K562 (cell line): ENCODE results near the gene TMEM203. TPM values are rescaled to one million over a fixed set of nuclear protein-coding genes. Genes with fewer than 3 reads are reported as not detected.

Experiments used
- CBFB ChIP-seq: sonication (generic); formaldehyde crosslinking; IDR thresholded peaks from 2 replicates; pipeline ENCODE4 v1.4.0; 2020; ENCODE audit warnings: mild to moderate bottlenecking, missing genetic modification reagents
- ETV6 ChIP-seq, 3 experiments: fragments of 150-350 bp in 1 of 3; sonication (generic) in 1 of 3; formaldehyde crosslinking in 1 of 3; IDR thresholded peaks; 2 replicates each; pipeline versions ENCODE4 v1.6.1 to v1.8.0; 2014 to 2022; ENCODE audit warnings: borderline replicate concordance in 2 of 3, low read depth in 2 of 3, antibody characterized with exemption in 1 of 3, low read length in 1 of 3, mild to moderate bottlenecking in 1 of 3, missing genetic modification reagents in 1 of 3
- IRF1 ChIP-seq: sonication (generic); formaldehyde crosslinking; IDR thresholded peaks from 2 replicates; pipeline ENCODE4 v1.8.0; 2022; ENCODE audit warnings: missing genetic modification reagents, mild to moderate bottlenecking, borderline replicate concordance
- JUND ChIP-seq, 2 experiments: IDR thresholded peaks; 2 replicates in 1 of 2; 3 replicates in 1 of 2; pipeline ENCODE4 v1.6.1; 2011; ENCODE audit warnings: borderline replicate concordance in 2 of 2, low read depth in 2 of 2, low read length in 2 of 2, improper control_type of control experiment in 1 of 2, missing biosample characterization in 1 of 2, missing genetic modification characterization in 1 of 2, missing genetic modification reagents in 1 of 2
- NFYB ChIP-seq: IDR thresholded peaks from 2 replicates; pipeline ENCODE4 v1.6.1; 2011; ENCODE audit warnings: mild to moderate bottlenecking, moderate library complexity; ENCODE audit not compliant: insufficient read length; ENCODE audit errors: extremely low read depth
- PHB ChIP-seq: fragments of 250-450 bp; sonication (Bioruptor Pico); IDR thresholded peaks from 2 replicates; pipeline ENCODE4 v1.5.0; 2021
- POLR2H ChIP-seq: IDR thresholded peaks from 2 replicates; pipeline ENCODE4 v1.6.1; 2016; ENCODE audit warnings: missing genetic modification characterization, low read depth, mild to moderate bottlenecking, control low read depth, missing compliant biosample characterization, moderate library complexity
- RBBP5 ChIP-seq: fragments of 200-600 bp; sonication (generic); IDR thresholded peaks from 2 replicates; pipeline ENCODE4 v1.6.1; 2012; ENCODE audit warnings: borderline replicate concordance, mild to moderate bottlenecking, low read length, control low read depth, inconsistent platforms; ENCODE audit not compliant: insufficient read depth, poor library complexity, severe bottlenecking
- RCOR1 ChIP-seq, 2 experiments: IDR thresholded peaks; 2 replicates each; pipeline ENCODE4 v1.6.1; 2012; ENCODE audit warnings: low read depth in 2 of 2, low read length in 2 of 2, borderline replicate concordance in 1 of 2, improper control_type of control experiment in 1 of 2
- SIX5 ChIP-seq, 2 experiments: IDR thresholded peaks; 2 replicates each; pipeline ENCODE4 v1.6.1; 2011; ENCODE audit warnings: low read length in 2 of 2, borderline replicate concordance in 1 of 2, low read depth in 1 of 2, mild to moderate bottlenecking in 1 of 2, moderate library complexity in 1 of 2; ENCODE audit not compliant: insufficient read depth in 1 of 2
- SMARCC2 ChIP-seq: fragments of 450-650 bp; IDR thresholded peaks from 2 replicates; pipeline ENCODE4 v1.6.1; 2017; ENCODE audit warnings: antibody characterized with exemption, moderate library complexity, mild to moderate bottlenecking, low read depth
- SREBF1 ChIP-seq: fragments of 150-350 bp; IDR thresholded peaks from 2 replicates; pipeline ENCODE4 v1.6.1; 2014; ENCODE audit warnings: antibody characterized with exemption, low read depth, low read length, borderline replicate concordance
- SRSF1 ChIP-seq: fragments of 200-400 bp; formaldehyde crosslinking; IDR thresholded peaks from 2 replicates; pipeline ENCODE4 v1.6.1; 2017; ENCODE audit warnings: mild to moderate bottlenecking, low read depth, low read length, moderate library complexity
- TCF7 ChIP-seq: sonication (generic); IDR thresholded peaks from 2 replicates; pipeline ENCODE4 v1.6.1; 2016; ENCODE audit warnings: antibody characterized with exemption, borderline replicate concordance
- U2AF2 ChIP-seq: fragments of 200-400 bp; formaldehyde crosslinking; optimal IDR thresholded peaks from 2 replicates; pipeline ENCODE3; 2017; ENCODE audit warnings: low read depth, mild to moderate bottlenecking, low read length
- XRCC4 ChIP-seq: IDR thresholded peaks from one replicate; pipeline ENCODE4 v1.6.1; 2011; ENCODE audit not compliant: insufficient read depth, insufficient read length; ENCODE audit errors: extremely low read depth
- YBX1 ChIP-seq: fragments of 450-650 bp; IDR thresholded peaks from 2 replicates; pipeline ENCODE4 v1.7.1; 2016; ENCODE audit warnings: mild to moderate bottlenecking
- ZNF316 ChIP-seq: fragments of 450-650 bp; IDR thresholded peaks from 2 replicates; pipeline ENCODE4 v1.6.1; 2016
- ZNF354B ChIP-seq: fragments of 250-450 bp; sonication (Bioruptor Pico); IDR thresholded peaks from 2 replicates; pipeline ENCODE4 v1.4.0; 2020
- ZNF699 ChIP-seq: fragments of 250-450 bp; sonication (Bioruptor Pico); IDR thresholded peaks from 2 replicates; pipeline ENCODE4 v1.8.0; 2021; ENCODE audit warnings: mild to moderate bottlenecking, moderate library complexity; ENCODE audit not compliant: insufficient replicate concordance
- polyA plus RNA-seq, 8 experiments: library from polyadenylated mRNA; depleted of rRNA in 4 of 8; stranded (reverse) in 5 of 8; unstranded in 3 of 8; fragments of >200 nt; fragmentation: Nextera tagmentation in 2 of 8; fragmentation: Illumina TruSeq in 1 of 8; extraction: Ambion mirVana in 2 of 8; extraction: Trizol in 1 of 8; gene quantifications; 2 replicates each; pipeline versions ENCODE4 v1.2.1 to v1.2.3, GENCODE V29; 2011 to 2014; ENCODE audit warnings: inconsistent platforms in 1 of 8, missing spikeins in 1 of 8
- total RNA-seq, 7 experiments: library from RNA; depleted of rRNA in 6 of 7; stranded (reverse); fragments of >200 nt in 6 of 7; fragmentation: Illumina TruSeq in 2 of 7; extraction: Trizol in 2 of 7; gene quantifications; 2 replicates each; pipeline versions ENCODE4 v1.2.1 to v1.2.3, GENCODE V29; 2011 to 2021; ENCODE audit warnings: low replicate concordance in 1 of 7
- TF ChIP-seq, protein P1 (sequence below): fragments of 250-450 bp; sonication (Bioruptor Pico); IDR thresholded peaks from 2 replicates; pipeline ENCODE4 v1.8.0; 2021; ENCODE audit warnings: moderate library complexity, mild to moderate bottlenecking, inconsistent platforms

Gene TMEM203
- total and polyA plus RNA-seq, 9 of the 15 experiments (the other 6 are each of a cell fraction or from before 2014, with no cell fraction given), result 8.8 to 59.5 (median 37.6) TPM

GRCh38 chr9:137217276-137218211 is 12.1 kb upstream of the TMEM203 start (continued):
- TF ChIP-seq IRF1 (CRISPR knock-in tag), result no peak
- TF ChIP-seq, protein P1, sequence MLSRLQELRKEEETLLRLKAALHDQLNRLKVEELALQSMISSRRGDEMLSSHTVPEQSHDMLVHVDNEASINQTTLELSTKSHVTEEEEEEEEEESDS (CRISPR knock-in tag), result no peak
- TF ChIP-seq POLR2H (tag), result no peak
- no peak for TF ChIP-seq SRSF1
- no peak for TF ChIP-seq U2AF2
- no peak for TF ChIP-seq SMARCC2
- TF ChIP-seq RBBP5, result no peak
- no peak for TF ChIP-seq TCF7
- no peak for TF ChIP-seq ZNF354B (CRISPR knock-in tag)
- no peak for TF ChIP-seq YBX1
- no peak for TF ChIP-seq ZNF699
- TF ChIP-seq ZNF316, result no peak
- TF ChIP-seq ETV6 (IDR thresholded peaks at IDR 0.05; ENCODE audit: borderline replicate concordance in 1 of 2, low read depth in 2 of 2, low read length in 1 of 2), result no peak
- TF ChIP-seq ETV6 (CRISPR knock-in tag; IDR thresholded peaks at IDR 0.05; ENCODE audit: borderline replicate concordance), result no peak
- no peak for TF ChIP-seq XRCC4
- TF ChIP-seq RCOR1 (IDR thresholded peaks at IDR 0.05; ENCODE audit: borderline replicate concordance in 1 of 2, low read depth in 2 of 2, low read length in 2 of 2), result no peak
- no peak for TF ChIP-seq SREBF1
- peak; percentile 21; the same call in 1 of the 2 replicates for TF ChIP-seq JUND (IDR thresholded peaks at IDR 0.05; ENCODE audit: borderline replicate concordance, low read depth, low read length)
- no peak for TF ChIP-seq JUND (tag; IDR thresholded peaks at IDR 0.05; ENCODE audit: borderline replicate concordance, low read depth, low read length)
- TF ChIP-seq NFYB, result no peak
- TF ChIP-seq SIX5 (IDR thresholded peaks at IDR 0.05; ENCODE audit: borderline replicate concordance in 1 of 2, insufficient read depth in 1 of 2, low read depth in 1 of 2, low read length in 2 of 2), result no peak
- TF ChIP-seq CBFB, result no peak
- no peak for TF ChIP-seq PHB (CRISPR knock-in tag)
